Upper lobe of right lung (tissue), 1 donor: ENCODE results near the gene CLCN2. TPM values are rescaled to one million over a fixed set of nuclear protein-coding genes. Genes with fewer than 3 reads are reported as not detected.

Source experiments
- ATAC-seq: fragments of 200-7000 bp; cut with Tn5 transposase; one replicate; pipeline ENCODE4 v1.9.1; 2020; ENCODE audit warnings: mild to moderate bottlenecking, moderate library complexity
- DNase-seq: peaks from one replicate; pipeline ENCODE4 v3.0.0-alpha.2; 2020
- H3K27ac ChIP-seq: fragments of 200-600 bp; one replicate; pipeline ENCODE4 v1.8.0; 2022
- H3K27me3 ChIP-seq: fragments of 200-600 bp; one replicate; pipeline ENCODE4 v1.8.0; 2022; ENCODE audit warnings: mild to moderate bottlenecking
- H3K36me3 ChIP-seq: fragments of 200-600 bp; one replicate; pipeline ENCODE4 v1.8.0; 2022
- H3K4me1 ChIP-seq: fragments of 200-600 bp; one replicate; pipeline ENCODE4 v1.8.0; 2022
- H3K4me3 ChIP-seq: fragments of 200-600 bp; one replicate; pipeline ENCODE4 v1.8.0; 2022; ENCODE audit warnings: mild to moderate bottlenecking
- H3K9me3 ChIP-seq: fragments of 200-600 bp; one replicate; pipeline ENCODE4 v1.8.0; 2022
- CTCF ChIP-seq: fragments of 200-600 bp; IDR thresholded peaks from one replicate; pipeline ENCODE4 v1.8.0; 2022; ENCODE audit warnings: antibody characterized with exemption
- intact Hi-C: fragments of 100-400 bp; cut with DNase I; formaldehyde crosslinking; loops from one replicate; pipeline ENCODE4 v1.11.0; 2022
- total RNA-seq: library from RNA; stranded (reverse); fragmentation: NEBNext Ultra II Directional; extraction: Animal tissue kit (Norgen Biotek cat#: 25700); gene quantifications from one replicate; pipeline ENCODE4 v1.2.1, GENCODE V29; 2021
- donor health status: DM: no; HTN: yes; CAD: no; lungs with severe emphysema.

CLCN2 gene
- total RNA-seq, 1 donor from 2014 or later, result 3.8 TPM

- intact Hi-C loops, result loop anchor here (10.0 kb wide), 1 partner anchor 141 kb away; no protein-coding TSS in a partner anchor
- no peaks in the 10 kb centered on the region for H3K9me3 ChIP-seq
- no peak overlapping the region for H3K4me3 ChIP-seq
- ATAC-seq (no peak), DNase-seq (peak; percentile 43)
- peaks cover 5% of the 10 kb centered on the region for H3K27me3 ChIP-seq
- H3K36me3 ChIP-seq, result peaks cover 11% of the 10 kb centered on the region
- no peak overlapping the region for H3K27ac ChIP-seq
- TF ChIP-seq CTCF, result no peak
- peaks cover 18% of the 10 kb centered on the region for H3K4me1 ChIP-seq
Observed at GRCh38 chr3:184373422-184373821, 12.0 kb upstream of the CLCN2 start.

- no peak for TF ChIP-seq CTCF
- H3K4me3 ChIP-seq, result no peak overlapping the region
- H3K27ac ChIP-seq, result no peak overlapping the region
- ATAC-seq (no peak), DNase-seq (no peak)
- peaks cover 5% of the 10 kb centered on the region for H3K27me3 ChIP-seq
- peaks cover 16% of the 10 kb centered on the region for H3K36me3 ChIP-seq
- no peaks in the 10 kb centered on the region for H3K9me3 ChIP-seq
- H3K4me1 ChIP-seq, result peaks cover 20% of the 10 kb centered on the region
- intact Hi-C loops, result loop anchor here (10.0 kb wide), 1 partner anchor 142 kb away; no protein-coding TSS in a partner anchor
Observed at GRCh38 chr3:184372911-184373310, 11.5 kb upstream of the CLCN2 start.

GRCh38 chr3:184372296-184372821, 11.0 kb upstream of the CLCN2 start:
- ATAC-seq, result no peak
- DNase-seq, result no peak
- Histone ChIP-seq H3K27me3 (peaks cover 4% of the 10 kb centered on the region), H3K36me3 (peaks cover 21% of the 10 kb centered on the region), H3K4me3 (no peak overlapping the region), H3K4me1 (peaks cover 20% of the 10 kb centered on the region), H3K27ac (no peak overlapping the region), H3K9me3 (no peaks in the 10 kb centered on the region)
- TF ChIP-seq CTCF, result no peak
- intact Hi-C loops, result loop anchor here (10.0 kb wide), 1 partner anchor 142 kb away; no protein-coding TSS in a partner anchor

GRCh38 chr3:184371570-184372018, 10.2 kb upstream of the CLCN2 start:
- intact Hi-C loops, result loop anchor here (10.0 kb wide), 1 partner anchor 143 kb away; no protein-coding TSS in a partner anchor
- Histone ChIP-seq H3K27me3 (no peaks in the 10 kb centered on the region), H3K27ac (no peak overlapping the region), H3K4me3 (no peak overlapping the region), H3K36me3 (peaks cover 27% of the 10 kb centered on the region), H3K4me1 (peaks cover 20% of the 10 kb centered on the region), H3K9me3 (no peaks in the 10 kb centered on the region)
- peak; percentile 93 for TF ChIP-seq CTCF
- DNase-seq, result peak; percentile 85
- peak; percentile 98 for ATAC-seq

GRCh38 chr3:184368586-184369183, 7.3 kb upstream of the CLCN2 start:
- H3K9me3 ChIP-seq, result no peaks in the 10 kb centered on the region
- peak overlapping the region; percentile 8 for H3K27ac ChIP-seq
- ATAC-seq (peak; percentile 27), DNase-seq (no peak)
- peaks cover 31% of the 10 kb centered on the region for H3K4me1 ChIP-seq
- intact Hi-C loops, result no loop called here
- no peaks in the 10 kb centered on the region for H3K27me3 ChIP-seq
- no peak overlapping the region for H3K4me3 ChIP-seq
- H3K36me3 ChIP-seq, result peaks cover 42% of the 10 kb centered on the region
- no peak for TF ChIP-seq CTCF
